IgD-negative memory B cell (primary cell): ENCODE data around the gene HLA-DPB1. TPM values are rescaled to one million over a fixed set of nuclear protein-coding genes. Genes with fewer than 3 reads are reported as not detected.

Experiments used
- H3K27ac Mint-ChIP-seq, 3 donors: one replicate each; pipeline ENCODE4 v1.8.0; 2020 to 2022; ENCODE audit warnings: mild to moderate bottlenecking in 3 of 3, mixed read lengths in 3 of 3, moderate library complexity in 1 of 3
- H3K27me3 Mint-ChIP-seq: one replicate; pipeline ENCODE4 v1.8.0; 2021; ENCODE audit warnings: mixed read lengths
- H3K36me3 Mint-ChIP-seq: one replicate; pipeline ENCODE4 v1.8.0; 2020; ENCODE audit warnings: mild to moderate bottlenecking, mixed read lengths
- H3K4me1 Mint-ChIP-seq, 3 donors: one replicate each; pipeline ENCODE4 v1.8.0; 2020 to 2022; ENCODE audit warnings: mixed read lengths in 3 of 3, mild to moderate bottlenecking in 1 of 3
- H3K4me3 Mint-ChIP-seq, 4 donors: one replicate each; pipeline ENCODE4 v1.8.0; 2020 to 2022; ENCODE audit warnings: mild to moderate bottlenecking in 4 of 4, mixed read lengths in 4 of 4, moderate library complexity in 3 of 4
- H3K9me3 Mint-ChIP-seq, 3 donors: one replicate each; pipeline ENCODE4 v1.8.0; 2020 to 2021; ENCODE audit warnings: mixed read lengths in 3 of 3, mild to moderate bottlenecking in 1 of 3
- polyA plus RNA-seq: library from polyadenylated mRNA; unstranded; fragments of 300-500 nt; fragmentation: Illumina TruSeq; gene quantifications from one replicate; pipeline ENCODE4 v1.2.3, GENCODE V29; 2021

Gene HLA-DPB1
- 2,247 TPM for polyA plus RNA-seq

DNA sequence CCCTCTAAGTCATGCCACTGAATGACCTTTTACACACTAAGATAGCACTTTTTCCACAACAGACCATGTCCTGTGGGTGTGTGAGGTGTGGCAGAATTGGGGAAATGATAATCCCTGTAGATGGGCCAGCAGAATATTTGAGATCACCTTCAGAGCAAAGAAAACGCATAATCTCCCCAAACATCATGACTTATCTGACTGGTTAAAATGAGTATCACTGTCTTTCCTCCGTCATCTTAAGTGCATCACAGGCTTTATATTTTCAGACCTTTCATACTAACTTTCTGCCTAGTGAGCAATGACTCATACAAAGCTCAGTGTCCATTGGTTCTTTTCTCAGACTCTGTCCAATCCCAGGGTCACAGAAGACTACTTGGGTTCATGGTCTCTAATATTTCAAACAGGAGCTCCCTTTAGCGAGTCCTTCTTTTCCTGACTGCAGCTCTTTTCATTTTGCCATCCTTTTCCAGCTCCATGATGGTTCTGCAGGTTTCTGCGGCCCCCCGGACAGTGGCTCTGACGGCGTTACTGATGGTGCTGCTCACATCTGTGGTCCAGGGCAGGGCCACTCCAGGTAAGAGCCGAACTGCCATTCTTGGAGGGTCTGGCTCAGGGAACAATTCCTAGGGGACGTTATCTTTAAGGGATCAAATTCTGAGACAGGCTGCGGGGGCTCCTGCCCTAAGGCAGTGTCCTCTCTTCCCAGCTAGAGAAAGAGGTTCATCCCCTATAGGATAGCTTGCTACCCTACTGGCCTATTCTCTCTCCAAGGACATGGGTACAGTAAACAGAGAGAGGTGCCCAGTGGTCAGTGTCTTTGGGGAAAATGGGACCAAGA is at the start of gene HLA-DPB1:
HLA-DPB1 (plus strand) TSS at position 423 of the 838 bp plus-strand sequence; CDS start at position 475, 52 bp downstream.
- Mint-ChIP-seq H3K4me1 (peaks cover 28 to 47% (median 29%) of the 10 kb centered on the region in 3 donors), H3K27me3 (no peaks in the 10 kb centered on the region), H3K9me3 (peaks cover 0 to 2% (median 0%) of the 10 kb centered on the region in 3 donors), H3K4me3 (peak within 1 kb of the TSS; percentile 88 to 97 (median 94)), H3K36me3 (peaks cover 24% of the 10 kb centered on the region), H3K27ac (peak within 1 kb of the TSS; percentile 86 to 99 (median 97))

DNA sequence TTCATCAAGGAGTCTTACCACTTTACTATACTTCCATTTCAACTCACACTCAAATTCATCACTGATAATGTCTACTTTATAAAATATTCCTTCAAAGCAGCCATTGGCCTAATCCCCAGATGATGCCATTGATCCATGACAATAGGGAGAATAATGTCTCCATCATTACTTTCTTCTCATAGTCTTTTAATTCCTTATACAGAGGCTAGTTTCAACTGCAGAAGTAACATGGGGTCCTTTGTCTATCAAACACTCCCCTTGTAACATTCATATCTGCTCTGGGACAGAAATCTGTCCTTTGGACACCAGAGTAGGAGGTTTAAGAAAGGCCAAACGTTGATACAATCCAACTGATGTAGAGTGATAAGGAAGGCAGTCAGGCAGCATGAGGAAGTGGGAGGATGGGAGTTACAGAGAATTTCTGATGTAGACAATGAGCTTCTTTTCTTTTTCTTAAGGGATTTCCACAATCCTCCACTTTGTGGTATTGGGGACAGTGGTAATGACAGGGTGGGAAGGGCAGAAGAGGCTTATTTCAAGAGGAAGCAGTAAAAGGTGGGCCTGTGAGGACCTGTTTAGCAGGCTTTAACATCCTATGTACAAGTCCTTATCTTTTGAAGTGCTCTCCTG is 47.5 kb upstream of the HLA-DPB1 start:
- Mint-ChIP-seq H3K4me3 (peak overlapping the region; percentile 67 to 91 (median 90)), H3K27ac (peak overlapping the region; percentile 95 to 100 (median 99)), H3K27me3 (no peaks in the 10 kb centered on the region)

DNA sequence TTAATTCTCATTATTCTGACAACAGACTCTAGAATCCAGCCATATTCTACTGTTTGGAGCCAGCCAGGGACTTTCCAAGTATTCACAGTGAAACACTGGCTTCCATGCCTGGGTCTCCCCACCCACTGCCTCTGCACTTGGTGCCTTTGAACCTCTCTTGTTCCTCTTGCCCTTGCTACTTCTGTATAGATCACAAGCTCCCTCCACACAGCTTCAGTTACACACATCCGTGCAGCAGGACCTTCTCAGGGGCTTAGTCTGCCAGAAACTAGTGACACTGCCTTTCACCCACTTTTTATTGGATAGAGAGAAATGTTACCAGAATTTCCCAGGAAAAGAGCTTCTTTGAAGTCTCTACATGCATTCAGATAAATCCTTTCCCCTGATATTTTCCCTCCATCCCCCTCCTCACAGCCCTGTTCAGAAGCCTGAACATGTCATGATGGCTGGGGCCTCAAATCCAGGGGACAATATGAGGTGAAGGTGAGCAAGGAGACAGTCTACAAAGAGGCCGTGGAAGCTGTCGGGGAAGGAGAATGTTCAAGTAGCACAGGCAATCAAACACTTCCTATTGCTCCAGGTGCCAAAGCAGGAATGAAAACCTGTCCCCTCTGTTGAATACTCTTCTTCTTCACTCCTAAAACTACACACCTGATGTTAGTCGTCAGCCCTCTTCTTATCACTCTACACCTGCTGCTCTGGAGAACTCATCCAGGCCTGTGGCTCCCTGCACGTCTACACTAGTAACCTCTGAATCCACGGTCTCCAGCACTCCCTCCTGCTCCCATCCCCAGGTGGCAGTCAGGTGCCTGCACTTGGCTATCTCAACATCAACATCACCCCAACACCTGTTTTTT is 46.2 kb upstream of the HLA-DPB1 start:
- H3K27ac Mint-ChIP-seq: peak overlapping the region; percentile 95 to 100 (median 100)
- peaks cover 33 to 46% (median 35%) of the 10 kb centered on the region in 3 donors for H3K4me1 Mint-ChIP-seq
- peaks cover 2% of the 10 kb centered on the region for H3K36me3 Mint-ChIP-seq
- H3K27me3 Mint-ChIP-seq: no peaks in the 10 kb centered on the region
- H3K9me3 Mint-ChIP-seq: peaks cover 0 to 10% (median 6%) of the 10 kb centered on the region in 3 donors
- H3K4me3 Mint-ChIP-seq: peak overlapping the region; percentile 68 to 90 (median 84)

More for the DNA sequence above, 47.5 kb upstream of the HLA-DPB1 start:
- Mint-ChIP-seq H3K4me1 (peaks cover 33 to 46% (median 35%) of the 10 kb centered on the region in 3 donors), H3K36me3 (peaks cover 2% of the 10 kb centered on the region), H3K9me3 (no peaks in the 10 kb centered on the region)

DNA sequence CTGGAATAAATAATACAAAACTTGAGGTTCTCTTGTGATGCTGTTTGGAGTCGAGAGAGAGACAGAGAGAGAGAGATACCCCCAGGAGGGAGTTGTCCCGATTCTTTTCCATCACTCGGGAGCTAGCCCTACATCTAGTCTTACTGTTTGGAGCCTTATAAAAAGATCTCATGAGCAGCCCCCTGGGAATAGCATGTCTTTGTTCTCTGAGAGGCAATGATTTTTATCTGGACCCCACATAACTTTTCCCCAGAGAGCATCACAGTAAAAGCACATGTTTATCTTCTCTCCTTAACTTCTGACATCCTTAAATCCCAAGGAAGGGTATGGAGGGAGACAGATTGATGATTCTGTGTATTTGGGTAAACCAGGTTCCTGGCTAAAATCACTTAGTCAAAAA is 45.5 kb upstream of the HLA-DPB1 start:
- Mint-ChIP-seq H3K36me3 (peaks cover 3% of the 10 kb centered on the region), H3K4me1 (peaks cover 33 to 46% (median 35%) of the 10 kb centered on the region in 3 donors), H3K4me3 (peak overlapping the region; percentile 68 to 90 (median 84)), H3K27me3 (no peaks in the 10 kb centered on the region), H3K27ac (peak overlapping the region; percentile 95 to 100 (median 100)), H3K9me3 (peaks cover 2 to 16% (median 7%) of the 10 kb centered on the region in 3 donors)

DNA sequence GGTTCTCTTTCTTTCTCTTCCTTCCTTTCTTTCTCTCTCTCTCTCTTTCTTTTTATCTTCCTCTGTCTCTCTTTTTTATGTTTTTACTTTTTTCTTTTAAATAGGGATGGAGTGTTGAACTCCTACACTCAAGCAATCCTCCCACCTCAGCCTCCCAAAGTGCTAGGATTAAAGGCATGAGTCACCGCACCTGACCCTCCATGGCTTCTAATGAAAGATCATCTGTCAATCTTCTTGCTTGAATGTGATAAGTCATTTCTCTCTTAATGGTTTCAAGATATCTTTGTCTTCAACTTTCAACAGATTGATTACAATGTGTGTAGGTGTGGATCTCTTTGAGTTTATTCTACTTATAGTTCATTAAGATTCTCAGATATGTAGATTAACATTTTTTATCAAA is 41.2 kb upstream of the HLA-DPB1 start:
- Mint-ChIP-seq H3K4me1 (peaks cover 18 to 24% (median 20%) of the 10 kb centered on the region in 3 donors), H3K27ac (peak overlapping the region in 1 of 3 donors; percentile 39), H3K4me3 (no peak overlapping the region), H3K27me3 (no peaks in the 10 kb centered on the region), H3K36me3 (peaks cover 3% of the 10 kb centered on the region), H3K9me3 (peaks cover 8 to 26% (median 14%) of the 10 kb centered on the region in 3 donors)

DNA sequence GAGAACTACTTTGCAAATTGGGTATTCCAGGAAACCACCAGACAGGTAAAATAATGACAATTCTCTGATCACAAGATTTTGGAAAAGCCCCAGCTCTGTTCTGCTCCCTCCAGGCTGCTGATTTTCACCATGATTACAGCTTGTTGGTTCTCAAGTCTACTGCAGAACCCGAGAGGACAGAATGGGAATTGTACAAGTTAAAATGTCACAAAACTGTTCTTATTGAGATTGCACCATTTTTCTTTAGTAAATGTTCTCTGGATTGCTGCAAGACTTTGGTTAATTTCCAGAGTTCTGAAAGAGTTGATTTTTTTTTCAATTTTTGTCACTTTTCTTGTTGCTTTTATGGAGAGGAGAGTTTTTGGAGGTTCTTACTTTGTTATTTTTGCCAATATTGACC is 39.3 kb upstream of the HLA-DPB1 start:
- Mint-ChIP-seq H3K36me3 (peaks cover 6% of the 10 kb centered on the region), H3K27me3 (no peaks in the 10 kb centered on the region)

DNA sequence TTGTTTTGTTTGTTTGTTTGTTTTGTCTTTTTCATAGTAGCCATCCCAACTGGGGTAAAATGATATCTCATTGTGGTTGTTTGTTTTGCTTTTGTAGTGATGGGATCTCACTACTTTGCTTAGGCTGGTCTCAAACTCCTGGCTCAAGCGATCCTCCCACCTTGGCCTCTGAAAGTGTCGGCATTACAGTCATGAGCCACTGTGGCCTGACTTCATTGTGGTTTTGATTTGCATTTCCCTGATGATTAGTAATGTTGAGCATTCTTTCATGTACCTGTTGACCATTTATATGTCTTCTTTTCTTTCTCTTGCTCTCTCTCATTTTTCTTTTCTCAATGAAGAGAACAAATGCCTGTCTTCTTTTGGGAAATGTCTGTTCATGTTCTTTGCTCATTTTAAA is 35.6 kb upstream of the HLA-DPB1 start:
- Mint-ChIP-seq H3K4me1 (peaks cover 9 to 10% (median 9%) of the 10 kb centered on the region in 3 donors), H3K4me3 (no peak overlapping the region), H3K9me3 (peaks cover 6 to 19% (median 7%) of the 10 kb centered on the region in 3 donors), H3K27ac (peak overlapping the region in 1 of 3 donors; percentile 78), H3K36me3 (peaks cover 3% of the 10 kb centered on the region), H3K27me3 (no peaks in the 10 kb centered on the region)

More for the DNA sequence above, 39.3 kb upstream of the HLA-DPB1 start:
- no peak overlapping the region for H3K27ac Mint-ChIP-seq
- no peak overlapping the region for H3K4me3 Mint-ChIP-seq
- H3K9me3 Mint-ChIP-seq: peaks cover 9 to 29% (median 14%) of the 10 kb centered on the region in 3 donors
- H3K4me1 Mint-ChIP-seq: peaks cover 9 to 11% (median 10%) of the 10 kb centered on the region in 3 donors

DNA sequence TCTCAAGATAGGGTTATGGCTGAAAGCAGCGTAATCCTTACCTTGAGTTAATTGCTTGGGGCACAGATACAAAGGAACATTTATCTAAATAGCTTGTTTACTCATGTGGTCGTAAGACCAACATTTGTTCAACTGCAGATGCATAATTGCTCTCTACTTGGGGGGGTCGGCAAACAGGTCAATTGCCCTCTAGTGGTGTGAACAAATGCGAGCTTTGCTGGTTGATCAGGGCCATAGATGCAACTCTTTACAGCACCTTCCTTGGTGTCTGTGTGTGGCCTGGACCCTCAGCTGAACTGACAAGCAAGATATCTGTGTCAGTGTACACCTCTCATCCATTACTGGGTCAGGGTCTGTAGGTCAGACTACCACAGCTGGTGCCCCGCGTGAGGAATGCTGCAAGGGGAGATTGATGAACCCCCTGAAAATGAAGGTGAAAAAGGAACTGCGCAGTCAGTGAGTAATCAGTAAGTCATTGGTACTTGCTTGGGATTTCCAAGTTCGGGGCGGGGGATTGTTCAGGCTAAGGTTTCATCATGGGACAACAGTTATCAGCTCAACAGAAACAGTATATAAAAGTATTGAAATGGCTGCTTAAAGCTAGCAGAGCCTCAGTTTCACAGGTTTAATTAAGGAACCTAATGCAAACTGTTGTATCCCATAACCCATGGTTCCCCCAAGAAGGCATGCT is 26.3 kb upstream of the HLA-DPB1 start:
- Mint-ChIP-seq H3K36me3 (peaks cover 2% of the 10 kb centered on the region), H3K27me3 (no peaks in the 10 kb centered on the region), H3K9me3 (no peaks in the 10 kb centered on the region), H3K4me1 (peaks cover 7 to 28% (median 14%) of the 10 kb centered on the region in 3 donors), H3K27ac (peak overlapping the region in 1 of 3 donors; percentile 4), H3K4me3 (peak overlapping the region in 1 of 4 donors; percentile 23)

DNA sequence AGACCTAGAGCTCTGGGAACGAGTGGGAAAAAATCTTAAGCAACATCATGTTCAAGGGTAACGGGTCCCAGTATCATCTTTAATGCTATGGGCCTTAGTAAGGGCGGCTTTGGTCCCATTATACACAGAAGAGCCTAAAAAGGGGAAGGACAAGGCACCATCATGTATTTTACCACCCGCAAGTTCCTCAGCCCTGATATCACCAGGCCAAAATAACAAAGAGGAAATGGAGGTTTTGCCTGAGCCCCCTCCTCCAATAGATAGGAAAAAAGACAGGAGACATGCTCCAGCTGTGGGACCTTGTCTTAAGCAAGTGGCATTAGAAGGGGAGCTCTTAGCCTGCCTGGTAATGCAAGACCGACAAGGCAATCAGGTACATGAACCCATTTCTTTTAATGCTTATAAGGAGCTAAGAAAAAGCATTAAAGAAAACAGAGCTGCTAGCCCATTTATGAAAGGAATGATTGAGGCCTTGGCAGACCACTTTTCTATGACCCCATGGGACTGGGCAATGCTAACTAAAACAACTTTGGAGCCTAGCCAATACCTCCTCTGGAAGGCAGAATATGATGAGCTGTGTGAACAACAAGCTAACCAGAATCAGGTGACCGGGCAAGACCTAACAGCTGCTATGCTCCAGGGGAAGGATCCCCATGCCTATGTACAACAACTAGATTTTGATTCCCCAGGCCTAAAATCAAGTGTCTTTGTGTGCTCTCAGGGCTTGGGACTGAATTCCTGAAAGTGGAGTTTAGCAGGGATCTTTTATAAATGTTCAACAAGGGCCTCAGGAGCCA is 25.6 kb upstream of the HLA-DPB1 start:
- Mint-ChIP-seq H3K36me3 (peaks cover 2% of the 10 kb centered on the region), H3K4me1 (peaks cover 7 to 28% (median 14%) of the 10 kb centered on the region in 3 donors), H3K4me3 (no peak overlapping the region), H3K27ac (peak overlapping the region in 1 of 3 donors; percentile 88), H3K27me3 (no peaks in the 10 kb centered on the region), H3K9me3 (no peaks in the 10 kb centered on the region)

DNA sequence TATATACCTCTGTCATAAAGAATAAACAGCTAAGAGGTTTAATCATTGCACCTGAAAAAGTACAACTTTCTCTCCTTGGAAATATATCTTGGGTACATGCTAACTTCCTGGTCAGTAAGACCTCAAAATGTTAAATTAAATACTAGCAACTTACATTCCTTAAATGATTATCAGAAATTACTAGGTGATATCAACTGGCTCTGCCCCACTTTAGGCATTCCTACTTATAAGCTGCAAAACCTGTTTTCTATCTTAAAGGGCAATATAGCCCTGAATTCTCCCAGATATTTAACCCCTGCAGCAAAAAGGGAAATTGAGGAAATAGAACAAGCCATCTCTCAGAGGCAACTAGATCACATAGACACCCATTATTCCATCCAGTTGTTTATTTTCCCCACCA is 23.2 kb upstream of the HLA-DPB1 start:
- no peak overlapping the region for H3K4me3 Mint-ChIP-seq
- peaks cover 2% of the 10 kb centered on the region for H3K36me3 Mint-ChIP-seq
- peak overlapping the region in 1 of 3 donors; percentile 35 for H3K27ac Mint-ChIP-seq
- no peaks in the 10 kb centered on the region for H3K27me3 Mint-ChIP-seq
- H3K9me3 Mint-ChIP-seq: peaks cover 0 to 2% (median 0%) of the 10 kb centered on the region in 3 donors
- H3K4me1 Mint-ChIP-seq: peaks cover 16 to 39% (median 19%) of the 10 kb centered on the region in 3 donors

DNA sequence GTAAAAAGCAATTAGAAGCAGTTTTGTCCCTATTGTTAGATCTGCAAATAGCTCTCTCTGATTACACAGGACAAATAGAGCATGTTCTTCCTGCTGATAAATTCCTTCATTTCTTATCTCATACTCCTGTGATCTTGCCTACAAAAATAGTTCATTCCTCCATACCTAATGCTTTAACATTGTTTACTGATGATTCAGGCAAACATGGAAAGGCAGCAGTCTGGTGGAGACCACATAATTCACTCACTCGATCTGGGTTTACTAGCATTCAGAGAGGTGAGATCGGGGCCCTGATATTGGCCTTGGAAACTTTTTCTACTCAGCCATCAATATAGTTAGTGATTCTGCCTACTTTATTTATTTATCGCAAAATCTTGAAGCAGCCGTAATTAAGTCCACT is 22.6 kb upstream of the HLA-DPB1 start:
- Mint-ChIP-seq H3K9me3 (peaks cover 0 to 2% (median 0%) of the 10 kb centered on the region in 3 donors), H3K4me3 (no peak overlapping the region), H3K27ac (peak overlapping the region in 1 of 3 donors; percentile 35), H3K4me1 (peaks cover 22 to 45% (median 25%) of the 10 kb centered on the region in 3 donors), H3K27me3 (no peaks in the 10 kb centered on the region), H3K36me3 (peaks cover 2% of the 10 kb centered on the region)

DNA sequence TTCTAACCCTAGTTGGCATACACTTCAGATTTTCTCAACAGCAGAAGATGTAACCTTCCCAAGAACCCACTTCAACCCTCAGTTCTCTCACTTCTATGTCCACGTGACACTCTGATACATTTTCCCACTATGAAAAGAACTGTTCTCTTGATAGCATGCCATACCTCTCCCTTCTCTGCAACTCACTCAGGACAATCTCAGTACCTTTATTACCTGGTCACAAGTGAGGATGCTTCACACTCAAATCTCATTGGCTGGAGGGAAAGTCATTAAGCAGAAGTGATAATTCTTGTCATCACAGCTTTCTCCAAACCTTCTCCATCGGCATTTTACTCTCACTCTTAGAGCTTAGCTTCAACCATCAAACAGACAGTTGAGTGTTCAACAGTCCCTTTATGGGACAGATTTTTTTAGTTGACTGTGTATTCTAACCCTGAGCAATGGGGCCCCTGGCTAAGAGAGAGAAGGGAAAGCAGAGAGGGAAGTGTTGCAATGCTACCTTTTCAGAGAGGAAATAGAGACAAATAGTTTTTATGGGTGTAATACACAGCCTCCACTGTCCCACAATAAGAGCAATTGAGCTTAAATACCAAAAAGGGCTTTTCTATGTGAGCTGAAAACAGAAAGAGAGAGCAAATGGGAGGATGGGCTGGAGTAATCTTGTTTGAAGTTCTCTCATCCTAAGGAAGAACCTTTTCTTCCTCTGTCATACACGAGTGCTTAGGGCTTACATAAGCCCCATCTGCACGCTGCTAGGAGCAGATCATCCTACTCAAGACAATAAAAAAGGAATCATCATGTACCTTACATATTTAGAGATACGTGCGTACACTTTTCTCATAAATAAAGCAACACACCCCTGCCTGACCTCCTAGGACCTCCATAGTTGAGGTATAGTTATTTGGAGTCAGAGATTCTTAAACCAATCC is 18.3 kb upstream of the HLA-DPB1 start:
- no peaks in the 10 kb centered on the region for H3K27me3 Mint-ChIP-seq
- H3K4me1 Mint-ChIP-seq: peaks cover 21 to 28% (median 27%) of the 10 kb centered on the region in 3 donors
- H3K36me3 Mint-ChIP-seq: peaks cover 5% of the 10 kb centered on the region
- peak overlapping the region; percentile 49 to 85 (median 61) for H3K4me3 Mint-ChIP-seq
- peak overlapping the region; percentile 35 to 95 (median 91) for H3K27ac Mint-ChIP-seq
- H3K9me3 Mint-ChIP-seq: peaks cover 0 to 8% (median 6%) of the 10 kb centered on the region in 3 donors
